Epidermal melanocyte (primary cell): ENCODE data around the gene PLEKHG2.
A peak's percentile ranks its signal among the peaks of the same experiment; 100 is the strongest.
"Not testable (repeated sequence)": the region's sequence is repeated elsewhere in the genome, so short reads cannot be mapped to it uniquely, and the experiment has no call there.

Experiments used
- DNase-seq: peaks from one replicate; pipeline ENCODE4 v3.0.0; 2011; ENCODE audit warnings: low spot score; ENCODE audit not compliant: insufficient read length

PLEKHG2 gene, protein sequence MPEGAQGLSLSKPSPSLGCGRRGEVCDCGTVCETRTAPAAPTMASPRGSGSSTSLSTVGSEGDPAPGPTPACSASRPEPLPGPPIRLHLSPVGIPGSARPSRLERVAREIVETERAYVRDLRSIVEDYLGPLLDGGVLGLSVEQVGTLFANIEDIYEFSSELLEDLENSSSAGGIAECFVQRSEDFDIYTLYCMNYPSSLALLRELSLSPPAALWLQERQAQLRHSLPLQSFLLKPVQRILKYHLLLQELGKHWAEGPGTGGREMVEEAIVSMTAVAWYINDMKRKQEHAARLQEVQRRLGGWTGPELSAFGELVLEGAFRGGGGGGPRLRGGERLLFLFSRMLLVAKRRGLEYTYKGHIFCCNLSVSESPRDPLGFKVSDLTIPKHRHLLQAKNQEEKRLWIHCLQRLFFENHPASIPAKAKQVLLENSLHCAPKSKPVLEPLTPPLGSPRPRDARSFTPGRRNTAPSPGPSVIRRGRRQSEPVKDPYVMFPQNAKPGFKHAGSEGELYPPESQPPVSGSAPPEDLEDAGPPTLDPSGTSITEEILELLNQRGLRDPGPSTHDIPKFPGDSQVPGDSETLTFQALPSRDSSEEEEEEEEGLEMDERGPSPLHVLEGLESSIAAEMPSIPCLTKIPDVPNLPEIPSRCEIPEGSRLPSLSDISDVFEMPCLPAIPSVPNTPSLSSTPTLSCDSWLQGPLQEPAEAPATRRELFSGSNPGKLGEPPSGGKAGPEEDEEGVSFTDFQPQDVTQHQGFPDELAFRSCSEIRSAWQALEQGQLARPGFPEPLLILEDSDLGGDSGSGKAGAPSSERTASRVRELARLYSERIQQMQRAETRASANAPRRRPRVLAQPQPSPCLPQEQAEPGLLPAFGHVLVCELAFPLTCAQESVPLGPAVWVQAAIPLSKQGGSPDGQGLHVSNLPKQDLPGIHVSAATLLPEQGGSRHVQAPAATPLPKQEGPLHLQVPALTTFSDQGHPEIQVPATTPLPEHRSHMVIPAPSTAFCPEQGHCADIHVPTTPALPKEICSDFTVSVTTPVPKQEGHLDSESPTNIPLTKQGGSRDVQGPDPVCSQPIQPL (N-terminal part only)

DNA sequence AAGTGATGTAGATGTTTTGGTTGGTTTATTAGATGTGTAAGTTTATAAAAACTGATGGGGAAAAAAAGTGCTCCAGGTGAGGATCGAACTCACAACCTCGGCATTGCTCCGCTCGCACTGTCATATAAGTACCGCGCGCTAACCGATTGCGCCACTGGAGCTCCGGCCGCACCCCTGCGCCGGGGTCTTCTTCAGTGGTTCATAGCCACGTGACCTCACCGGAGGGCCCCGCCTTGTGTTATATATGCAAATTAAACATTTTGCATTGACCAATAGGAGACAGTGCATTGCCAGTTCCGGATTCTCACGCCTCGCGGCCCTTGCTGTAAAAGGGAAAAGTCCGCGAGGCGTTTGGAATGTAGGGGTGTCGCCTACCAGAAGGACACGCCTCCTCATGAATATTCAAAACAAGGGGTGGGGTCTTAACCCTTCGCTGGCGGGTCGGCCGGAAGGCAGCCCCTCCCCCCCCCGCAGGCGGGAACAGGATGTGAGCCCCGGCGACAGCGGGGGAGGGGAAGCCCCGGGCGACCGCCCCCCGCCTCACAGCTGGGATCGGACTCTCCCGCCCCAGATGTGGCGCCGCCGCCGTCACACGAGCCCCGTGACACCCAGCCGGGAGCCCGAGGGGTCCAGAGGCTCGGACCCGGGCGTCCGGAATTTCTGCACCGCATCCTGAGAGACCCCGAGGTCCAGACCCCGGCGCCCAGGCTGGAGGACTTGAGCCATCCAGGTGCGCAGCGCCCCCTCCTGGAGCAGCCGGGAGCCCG, at the start of gene PLEKHG2:
TSS of gene PLEKHG2 (plus strand) at position 570 of the 767 bp plus-strand sequence. CDS start 1,418 bp downstream, outside the sequence.
- DNase-seq = peak; percentile 100

DNA sequence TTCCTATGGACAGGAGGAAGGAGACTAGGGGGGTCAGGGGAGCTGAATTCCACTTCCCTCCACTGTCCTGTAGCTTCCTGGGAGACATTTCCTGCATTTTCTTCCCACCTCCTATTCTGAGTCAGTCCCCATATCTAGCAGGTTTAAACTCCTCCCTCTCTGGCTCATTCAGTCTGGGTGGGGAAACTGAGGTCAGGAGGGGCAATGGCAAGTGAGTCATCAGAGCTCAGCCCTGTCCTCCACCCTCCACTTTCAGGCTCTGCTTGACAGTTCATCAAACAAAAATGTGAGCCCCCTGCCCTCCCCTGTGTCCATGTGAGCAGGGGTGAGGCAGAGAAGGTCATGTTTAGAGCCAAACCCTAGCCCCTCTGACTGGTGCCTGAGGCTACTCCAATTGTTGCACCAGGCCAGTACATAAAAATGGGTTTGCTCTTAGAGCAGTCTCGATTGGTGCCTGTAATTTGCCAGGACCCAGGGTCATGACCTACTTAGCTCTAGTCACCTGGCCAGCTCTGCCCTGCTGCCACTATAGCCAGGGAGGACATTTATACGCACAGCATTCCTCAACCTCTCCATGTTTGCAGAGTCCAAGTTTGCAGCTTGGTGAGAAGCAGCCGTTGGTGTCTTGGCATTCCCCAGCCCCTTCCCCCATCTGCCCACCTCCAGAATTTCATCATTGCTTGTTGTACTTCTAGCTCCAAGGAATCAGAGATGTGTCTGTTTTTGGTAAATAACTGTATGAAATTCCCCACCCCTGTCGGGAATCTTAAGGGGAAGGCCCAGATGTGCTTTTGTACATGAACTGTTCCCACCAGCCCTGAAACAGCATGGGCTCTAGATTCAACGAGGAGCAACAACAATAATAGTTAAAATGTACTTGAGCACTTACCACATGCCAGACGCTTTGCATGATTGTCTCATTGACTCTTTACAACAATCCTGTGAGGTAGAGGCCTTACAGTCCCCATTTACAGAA, 49.5 kb upstream of the PLEKHG2 start:
- no peak for DNase-seq

DNA sequence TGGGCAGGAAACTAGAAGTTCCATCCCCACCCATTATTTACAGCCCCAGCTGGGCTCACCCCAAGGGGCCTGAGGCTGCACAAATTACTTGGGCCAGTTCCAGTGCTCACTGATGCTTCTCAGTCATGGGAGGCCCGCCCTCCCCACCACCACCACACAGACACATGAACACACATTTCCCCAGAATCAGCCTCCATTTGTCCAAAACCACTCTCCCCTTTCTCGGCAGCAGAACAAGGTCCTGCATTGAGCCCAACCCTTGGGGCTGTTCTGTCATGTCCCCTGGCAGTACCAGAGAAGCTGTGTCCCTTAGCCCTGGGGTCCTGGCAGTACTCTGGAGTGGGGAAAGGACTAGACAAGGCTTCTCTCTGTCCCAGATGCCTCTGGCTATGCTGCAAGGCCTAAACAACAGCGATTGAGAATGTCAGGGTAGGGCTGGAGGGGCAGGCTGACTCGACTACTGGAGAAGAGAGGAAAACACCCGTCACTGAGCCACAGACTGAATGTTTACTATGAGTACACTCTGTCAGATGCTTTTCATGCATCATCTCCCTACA, 48.5 kb upstream of the PLEKHG2 start:
- peak; percentile 68 for DNase-seq

DNA sequence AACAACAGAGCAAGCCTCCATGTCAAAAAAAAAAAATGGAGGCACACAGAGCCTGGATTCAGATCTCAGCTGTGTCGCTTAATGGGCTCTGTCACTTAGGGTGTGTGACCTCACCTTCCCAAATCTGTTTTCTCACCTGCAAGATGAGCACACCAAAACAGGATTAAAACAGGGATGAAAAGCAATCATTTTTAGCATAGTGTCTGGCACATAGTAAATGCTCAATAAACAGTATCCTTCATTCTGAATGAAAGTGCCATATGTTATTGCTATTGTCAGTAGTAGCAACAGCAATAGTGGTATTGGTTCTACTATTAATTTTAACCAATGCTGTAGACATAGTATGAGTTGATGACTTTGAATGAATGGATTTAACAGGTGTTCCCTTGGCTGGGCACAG, 46.9 kb upstream of the PLEKHG2 start:
- no peak for DNase-seq

DNA sequence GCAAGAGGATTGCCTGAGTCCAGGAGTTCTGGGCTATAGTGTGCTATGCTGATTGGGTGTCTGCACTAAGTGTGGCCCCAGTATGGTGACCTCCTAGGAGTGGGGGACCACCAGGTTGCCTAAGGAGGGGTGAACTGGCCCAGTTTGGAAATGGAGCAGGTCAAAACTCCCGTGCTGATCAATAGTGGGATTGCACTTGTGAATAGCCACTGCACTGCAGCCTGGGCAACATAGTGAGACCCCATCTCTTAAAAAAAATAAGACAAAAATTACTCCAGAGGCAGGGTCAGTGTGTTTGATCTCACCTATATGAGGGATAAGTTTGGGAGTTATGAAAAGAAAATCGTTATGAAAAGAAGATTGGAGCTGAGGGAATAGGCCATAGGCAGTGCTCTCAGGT, 43.3 kb upstream of the PLEKHG2 start:
- DNase-seq = no peak

DNA sequence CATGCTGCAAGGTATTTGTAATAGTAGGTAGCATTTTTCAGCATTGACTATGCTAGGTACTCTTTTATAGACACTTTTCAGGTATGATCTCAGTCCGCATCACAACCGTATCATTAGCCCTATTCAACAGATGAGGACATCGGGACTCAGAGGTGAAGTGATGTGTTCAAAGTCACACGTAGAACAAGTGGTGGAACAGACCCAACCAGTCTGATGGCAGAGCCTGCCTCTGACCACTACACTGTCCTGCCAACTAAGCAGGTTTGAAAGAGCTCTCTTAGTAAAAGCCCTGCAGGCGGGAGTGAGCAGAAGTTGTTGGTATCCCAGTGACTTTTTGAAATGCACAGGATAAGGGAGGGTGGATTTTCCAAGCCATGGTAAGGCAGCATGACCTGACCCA, 41.7 kb upstream of the PLEKHG2 start:
- DNase-seq = no peak

DNA sequence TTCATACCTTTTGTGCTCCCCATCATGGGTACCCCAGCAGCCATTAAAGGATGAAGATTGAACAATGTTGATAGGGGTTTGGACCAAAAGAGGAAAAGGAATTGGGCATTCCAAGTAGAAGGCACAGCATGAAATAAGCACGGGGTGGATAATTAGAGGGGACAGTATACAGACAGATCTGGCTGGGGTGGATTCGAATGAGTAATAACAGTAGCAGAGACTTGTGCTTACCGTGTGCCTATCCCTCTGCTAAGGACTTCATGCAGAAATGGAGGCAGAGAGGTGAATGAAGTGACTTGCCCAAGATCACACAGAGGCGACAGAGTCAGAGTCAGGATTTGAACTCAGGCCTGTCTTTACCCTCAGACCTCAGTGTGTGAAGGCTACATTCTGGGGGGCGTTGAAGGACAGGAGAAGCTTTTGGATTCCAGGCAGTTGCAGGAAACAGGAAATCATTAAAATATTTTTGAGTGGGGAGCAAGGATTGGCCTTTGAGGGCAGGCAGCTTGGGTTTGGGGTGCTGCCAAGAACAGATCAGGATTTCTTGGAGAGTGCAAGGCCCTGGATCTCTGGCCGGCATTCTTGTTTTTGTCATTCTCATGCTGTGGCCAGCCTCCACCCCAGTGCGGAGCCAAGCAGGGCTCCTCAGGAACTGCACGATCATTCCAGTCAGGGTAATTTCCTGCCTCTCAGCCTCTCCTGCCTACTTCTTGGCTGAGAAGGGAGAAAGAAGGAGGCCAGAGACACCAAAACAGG, 40.2 kb upstream of the PLEKHG2 start:
- DNase-seq = peak; percentile 83

DNA sequence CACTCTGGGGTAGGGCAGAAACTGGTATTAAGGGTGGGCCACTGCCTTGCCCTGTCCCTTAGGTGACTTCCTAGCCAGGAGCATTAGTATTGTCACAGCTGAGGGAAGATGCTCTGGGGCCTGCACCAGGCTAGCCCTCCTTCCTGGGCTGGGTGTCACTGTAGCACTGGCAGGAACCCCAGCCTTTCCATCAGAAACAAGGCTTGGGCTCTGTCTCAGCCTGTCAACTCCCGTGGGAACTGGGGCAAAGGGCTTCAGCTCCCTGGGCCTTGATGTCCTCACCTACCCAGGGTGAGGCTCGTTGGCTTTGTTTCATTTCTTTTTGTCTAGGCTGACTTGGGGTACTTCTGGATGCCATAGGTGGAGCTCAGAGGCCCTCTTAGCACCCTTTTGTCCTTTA, 39.5 kb upstream of the PLEKHG2 start:
- DNase-seq = no peak

DNA sequence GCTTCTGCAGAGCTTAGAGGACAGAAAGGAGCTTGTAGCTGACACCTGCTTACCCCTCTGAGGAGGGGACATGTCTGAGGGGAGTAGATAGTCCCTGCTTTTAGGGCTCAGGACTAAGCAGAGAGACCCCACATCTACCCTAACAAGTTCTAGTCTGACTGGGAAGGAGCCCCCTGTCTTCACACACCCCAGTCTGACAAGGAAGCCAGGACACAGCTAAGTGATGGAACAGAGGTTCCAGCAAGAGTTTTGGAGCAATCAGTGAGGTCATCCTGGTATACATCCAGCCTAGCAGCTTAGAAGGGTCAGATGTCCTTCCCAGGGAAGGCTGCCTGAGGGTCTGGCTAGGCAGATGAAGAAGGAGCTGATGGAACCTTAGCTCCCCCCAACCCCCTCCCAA, 36.5 kb upstream of the PLEKHG2 start:
- no peak for DNase-seq

DNA sequence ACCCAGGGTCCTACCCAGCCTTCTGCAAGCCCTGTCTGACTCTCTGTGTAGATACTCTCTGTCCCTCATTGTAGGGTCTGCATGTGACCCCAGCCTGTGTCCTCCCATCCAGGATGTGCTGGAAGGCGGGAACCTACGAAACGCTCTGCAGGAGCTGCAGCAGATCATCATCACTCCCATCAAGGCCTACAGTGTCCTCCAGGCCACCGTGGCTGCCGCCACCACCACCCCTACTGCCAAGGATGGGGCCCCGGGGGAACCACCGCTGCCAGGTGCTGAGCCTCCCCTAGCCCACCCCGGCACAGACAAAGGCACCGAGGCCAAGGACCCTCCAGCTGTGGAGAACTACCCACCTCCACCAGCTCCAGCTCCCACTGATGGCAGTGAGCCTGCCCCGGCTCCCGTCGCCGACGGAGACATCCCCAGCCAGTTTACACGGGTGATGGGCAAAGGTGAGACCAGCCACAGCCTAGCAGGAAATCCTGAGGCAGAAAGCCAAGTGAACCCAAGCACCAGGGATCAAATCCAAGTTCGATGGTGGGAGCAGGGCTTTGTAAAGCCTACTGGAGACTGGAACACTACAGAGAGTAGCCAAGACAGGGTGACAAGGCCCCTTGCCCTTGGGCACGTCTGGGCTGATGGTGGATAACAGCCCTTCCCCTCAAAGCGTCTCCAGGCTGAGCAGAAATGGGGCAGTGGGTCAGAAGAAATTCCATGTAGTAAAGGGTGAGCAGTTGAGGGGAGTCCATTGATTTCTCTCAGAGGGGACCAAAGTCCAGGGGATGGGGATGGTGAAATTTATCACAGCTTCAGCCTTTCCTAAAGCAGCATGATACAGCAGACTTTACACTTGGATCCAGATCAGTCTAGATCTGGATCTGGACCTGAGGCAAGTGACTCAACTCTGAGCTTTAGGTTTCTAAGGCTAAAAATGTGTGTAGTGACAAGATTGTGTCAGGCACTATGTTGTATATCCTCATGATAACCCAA, 34.8 kb upstream of the PLEKHG2 start:
- no peak for DNase-seq

DNA sequence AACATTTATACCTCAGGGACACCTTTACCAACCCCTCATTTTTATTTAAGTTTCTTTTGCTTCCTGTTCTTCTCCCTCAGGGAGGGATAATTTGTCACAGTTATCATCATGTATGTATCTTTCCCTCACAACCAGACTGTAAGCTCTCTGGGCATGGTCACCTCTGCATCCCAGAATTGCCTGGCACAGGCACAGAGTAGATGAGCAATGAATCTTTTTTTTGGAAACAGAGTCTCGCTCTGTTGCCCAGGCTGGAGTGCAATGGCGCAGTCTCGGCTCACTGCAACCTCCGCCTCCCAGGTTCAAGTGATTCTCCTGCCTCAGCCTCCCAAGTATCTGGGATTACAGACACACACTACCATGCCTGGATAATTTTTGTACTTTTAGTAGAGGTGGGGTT, 33.1 kb upstream of the PLEKHG2 start:
- not testable (repeated sequence) for DNase-seq

DNA sequence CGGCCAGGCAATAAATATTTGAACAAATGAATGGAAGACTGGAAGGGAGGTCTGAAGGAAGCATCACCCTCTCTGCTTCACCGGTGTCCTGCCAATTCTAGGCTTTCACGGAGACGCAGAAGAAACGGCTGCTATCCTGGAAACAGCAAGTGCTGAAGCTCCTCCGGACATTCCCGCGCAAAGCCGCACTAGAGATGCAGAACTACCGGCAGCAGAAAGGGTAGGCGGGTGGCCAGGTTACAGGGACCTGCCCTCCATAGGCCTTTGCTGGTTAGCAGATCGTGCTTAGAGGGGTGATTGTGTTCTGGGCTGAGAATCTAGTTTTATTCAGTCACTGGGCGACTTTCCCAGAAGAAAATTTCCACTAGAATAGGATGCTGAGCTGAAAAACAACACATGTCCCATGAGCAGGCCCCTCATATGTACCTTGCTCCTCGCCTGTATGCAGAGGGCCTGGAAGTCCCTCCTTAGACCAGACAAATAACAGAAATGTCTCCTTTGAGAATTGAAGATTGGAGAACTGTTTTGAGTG, 32.5 kb upstream of the PLEKHG2 start:
- no peak for DNase-seq

DNA sequence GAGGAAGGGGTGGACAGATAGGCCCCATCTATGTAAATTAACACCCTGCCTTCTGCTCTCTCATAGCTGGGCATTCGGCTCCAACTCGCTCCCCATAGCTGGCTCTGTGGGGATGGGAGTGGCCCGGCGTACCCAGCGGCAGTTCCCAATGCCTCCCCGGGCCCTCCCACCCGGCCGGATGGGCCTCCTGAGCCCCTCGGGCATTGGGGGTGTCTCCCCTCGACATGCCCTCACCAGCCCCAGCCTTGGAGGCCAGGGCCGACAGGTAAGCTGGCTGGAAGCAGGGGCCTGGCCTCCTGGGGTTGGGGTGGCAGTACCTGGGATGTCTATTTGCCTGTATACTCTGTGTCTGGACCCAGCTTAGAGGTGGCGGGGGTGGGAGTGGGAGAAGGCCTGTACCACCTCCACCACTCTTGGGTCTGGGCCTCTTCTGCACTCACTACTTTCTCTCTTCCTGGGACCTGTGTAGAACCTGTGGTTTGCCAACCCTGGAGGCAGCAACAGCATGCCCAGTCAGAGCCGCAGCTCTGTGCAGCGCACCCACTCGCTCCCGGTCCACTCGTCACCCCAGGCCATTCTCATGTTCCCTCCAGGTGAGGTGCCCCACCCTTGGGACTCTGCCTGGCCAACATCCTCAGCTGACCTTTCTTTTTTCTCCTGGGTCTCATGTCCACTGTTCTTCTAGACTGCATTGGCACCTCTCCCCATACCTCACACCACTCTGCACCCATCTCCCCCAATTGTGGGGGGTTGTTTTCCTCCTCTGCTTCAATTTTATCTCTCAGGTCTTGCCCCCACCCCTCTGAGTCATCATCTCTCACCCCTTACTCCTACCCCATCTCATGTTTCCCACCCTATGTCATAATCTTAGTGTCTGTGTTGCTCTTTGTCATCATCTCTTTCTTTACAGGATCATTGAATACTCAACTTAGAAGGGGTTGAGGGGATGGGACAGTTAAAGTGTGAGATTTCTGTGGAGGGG, 31.7 kb upstream of the PLEKHG2 start:
- no peak for DNase-seq

DNA sequence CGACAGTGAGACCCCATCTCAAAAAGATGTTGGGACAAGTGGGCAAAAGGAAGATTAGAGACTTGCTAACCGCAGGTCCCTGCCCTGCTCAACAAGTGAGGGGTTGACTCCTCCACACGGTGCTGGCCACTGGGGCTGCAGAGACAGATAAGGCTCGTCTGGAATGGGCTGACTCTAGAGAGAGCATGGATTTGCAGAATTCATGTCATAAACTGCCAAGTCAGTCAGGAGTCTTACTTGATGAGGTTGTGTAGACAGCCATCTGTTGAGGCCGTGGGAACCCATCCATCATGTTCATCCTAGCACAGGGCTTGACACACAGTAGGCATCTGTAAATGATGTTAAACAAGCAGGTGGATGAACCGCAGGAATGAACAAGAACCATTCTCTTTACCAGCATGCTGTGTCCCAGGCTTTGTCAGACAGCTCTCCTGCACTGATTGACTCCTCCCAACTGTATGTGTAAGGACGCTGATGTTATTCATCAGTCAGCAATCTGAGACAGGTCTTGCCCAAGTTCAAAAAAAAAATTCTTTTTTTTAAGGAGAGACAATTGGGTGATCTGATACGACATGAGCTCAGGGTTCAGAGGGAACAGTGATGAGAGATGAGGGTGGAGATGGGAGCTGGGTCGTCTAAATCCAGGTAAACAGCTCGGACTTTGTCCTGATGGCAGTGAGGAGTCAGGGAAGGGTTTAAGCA, 30.4 kb upstream of the PLEKHG2 start:
- DNase-seq = no peak

DNA sequence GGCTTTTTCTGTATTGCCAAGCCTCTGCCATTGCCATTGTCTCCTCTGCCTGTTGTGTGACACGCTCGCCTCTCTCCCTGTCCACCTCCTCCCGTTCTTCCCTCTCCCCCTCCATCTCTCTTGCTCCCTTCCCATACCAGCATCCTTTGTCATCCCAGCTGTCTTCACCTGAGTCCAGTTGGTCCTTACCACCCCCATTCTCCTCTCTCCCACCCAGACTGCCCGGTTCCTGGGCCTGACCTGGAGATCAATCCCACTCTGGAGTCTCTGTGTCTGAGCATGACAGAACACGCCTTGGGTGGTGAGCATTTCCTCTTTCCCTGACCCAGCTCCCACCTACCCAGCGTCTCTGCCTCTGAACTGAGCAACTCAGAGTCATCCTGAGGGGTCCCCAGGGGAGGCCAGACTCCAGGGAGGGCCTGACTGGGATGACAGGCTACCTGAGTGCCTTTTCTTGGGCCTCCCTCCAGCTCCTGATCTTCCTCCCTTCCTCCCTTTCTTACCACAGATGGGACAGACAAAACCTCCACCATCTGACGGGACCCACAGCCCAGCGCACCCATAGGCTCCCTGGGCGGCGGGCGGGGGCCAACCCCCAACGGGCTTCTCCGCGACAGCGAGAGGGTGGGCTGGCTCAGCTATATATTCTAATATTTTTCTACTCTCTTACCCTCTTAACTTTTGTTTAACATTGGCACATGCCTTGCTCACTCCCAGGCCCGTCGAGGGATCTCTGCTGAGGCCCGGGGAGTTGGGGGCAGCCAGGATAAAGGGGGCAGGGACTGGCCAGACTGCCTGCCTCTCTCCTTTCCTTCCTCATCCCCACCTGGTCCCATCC, 29.3 kb upstream of the PLEKHG2 start:
- no peak for DNase-seq
